Testis (tissue), 2 donors: ENCODE results near the gene SLC25A33.

Source experiments
- POLR2A ChIP-seq: fragments of 450-650 bp; IDR thresholded peaks from one replicate; pipeline ENCODE4 v1.6.1; 2017; ENCODE audit warnings: antibody characterized with exemption, mild to moderate bottlenecking, moderate library complexity
- TF ChIP-seq, protein P1 (sequence below), 3 experiments: fragments of 450-650 bp in 2 of 3; fragments of 200-600 bp in 1 of 3; sonication (generic) in 1 of 3; IDR thresholded peaks; one replicate each; pipeline ENCODE4 v1.5.1; 2016 to 2019; ENCODE audit warnings: antibody characterized with exemption in 3 of 3, mild to moderate bottlenecking in 2 of 3, moderate library complexity in 1 of 3

DNA sequence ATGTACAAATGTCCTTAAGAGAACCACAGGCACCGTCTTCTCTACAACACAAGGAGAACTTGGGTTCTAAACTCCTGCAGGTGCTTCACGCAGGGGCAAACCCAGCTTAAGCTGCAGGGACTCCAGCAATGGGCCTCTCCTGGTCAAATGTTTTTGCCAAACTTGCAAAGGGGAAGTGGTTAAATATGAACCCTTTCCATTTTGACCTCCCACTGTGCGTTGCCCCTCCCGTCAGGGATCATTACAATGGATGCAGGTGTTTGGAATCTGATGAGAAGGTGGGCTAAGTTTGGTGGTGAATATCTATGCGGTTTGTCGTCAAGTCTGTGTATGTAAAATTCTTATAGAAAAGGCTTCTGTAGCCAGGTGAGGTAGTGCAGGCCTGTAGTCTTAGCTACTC lies 29.1 kb upstream of the SLC25A33 start:
- TF ChIP-seq, protein P1, sequence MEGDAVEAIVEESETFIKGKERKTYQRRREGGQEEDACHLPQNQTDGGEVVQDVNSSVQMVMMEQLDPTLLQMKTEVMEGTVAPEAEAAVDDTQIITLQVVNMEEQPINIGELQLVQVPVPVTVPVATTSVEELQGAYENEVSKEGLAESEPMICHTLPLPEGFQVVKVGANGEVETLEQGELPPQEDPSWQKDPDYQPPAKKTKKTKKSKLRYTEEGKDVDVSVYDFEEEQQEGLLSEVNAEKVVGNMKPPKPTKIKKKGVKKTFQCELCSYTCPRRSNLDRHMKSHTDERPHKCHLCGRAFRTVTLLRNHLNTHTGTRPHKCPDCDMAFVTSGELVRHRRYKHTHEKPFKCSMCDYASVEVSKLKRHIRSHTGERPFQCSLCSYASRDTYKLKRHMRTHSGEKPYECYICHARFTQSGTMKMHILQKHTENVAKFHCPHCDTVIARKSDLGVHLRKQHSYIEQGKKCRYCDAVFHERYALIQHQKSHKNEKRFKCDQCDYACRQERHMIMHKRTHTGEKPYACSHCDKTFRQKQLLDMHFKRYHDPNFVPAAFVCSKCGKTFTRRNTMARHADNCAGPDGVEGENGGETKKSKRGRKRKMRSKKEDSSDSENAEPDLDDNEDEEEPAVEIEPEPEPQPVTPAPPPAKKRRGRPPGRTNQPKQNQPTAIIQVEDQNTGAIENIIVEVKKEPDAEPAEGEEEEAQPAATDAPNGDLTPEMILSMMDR (IDR thresholded peaks at IDR 0.05), result no peak
- TF ChIP-seq POLR2A, result no peak
